Activated CD8-positive, alpha-beta T cell treated with anti-CD3 and anti-CD28 coated beads for 36 hours (primary cell): ENCODE data around the gene KCNJ6. TPM values are rescaled to one million over a fixed set of nuclear protein-coding genes. Genes with fewer than 3 reads are reported as not detected.
"Not testable (repeated sequence)": the region's sequence is repeated elsewhere in the genome, so short reads cannot be mapped to it uniquely, and the experiment has no call there.

Experiments
- ATAC-seq: fragments of 200-7000 bp; cut with Tn5 transposase; one replicate; pipeline ENCODE4 v1.10.0; 2021; ENCODE audit warnings: mild to moderate bottlenecking, moderate library complexity
- CTCF ChIA-PET: fragments of 350-600 bp; sonication (Branson Sonifier 250); formaldehyde crosslinking; loops from one replicate; lab custom pipeline; 2021; ENCODE audit warnings: antibody characterized with exemption; lab: Charles Lee
- POLR2A ChIA-PET: fragments of 350-600 bp; sonication (Branson Sonifier 250); formaldehyde crosslinking; loops from one replicate; lab custom pipeline; 2021; ENCODE audit warnings: antibody characterized with exemption; lab: Charles Lee
- DNase-seq: peaks from one replicate; pipeline ENCODE4 v3.0.0-alpha.2; 2020
- H3K27ac Mint-ChIP-seq: one replicate; pipeline ENCODE4 v1.8.0; 2021; ENCODE audit warnings: mild to moderate bottlenecking, mixed read lengths
- H3K27me3 Mint-ChIP-seq: one replicate; pipeline ENCODE4 v1.8.0; 2021; ENCODE audit warnings: mixed read lengths
- H3K36me3 Mint-ChIP-seq: one replicate; pipeline ENCODE4 v1.8.0; 2021; ENCODE audit warnings: low read depth, mixed read lengths
- H3K4me1 Mint-ChIP-seq: one replicate; pipeline ENCODE4 v1.8.0; 2021; ENCODE audit warnings: low read depth, mixed read lengths
- H3K4me3 Mint-ChIP-seq: one replicate; pipeline ENCODE4 v1.8.0; 2021; ENCODE audit warnings: mild to moderate bottlenecking, moderate library complexity, mixed read lengths
- H3K9me3 Mint-ChIP-seq: one replicate; pipeline ENCODE4 v1.8.0; 2021; ENCODE audit warnings: mixed read lengths
- intact Hi-C: fragments of 100-400 bp; cut with micrococcal nuclease; formaldehyde crosslinking; loops from one replicate; pipeline ENCODE4 v1.10.0; 2022
- total RNA-seq, 2 experiments: library from RNA; stranded (reverse); gene quantifications; one replicate each; pipeline ENCODE4 v1.2.3, GENCODE V29; 2021
- TF ChIP-seq, protein P1 (sequence below): fragments of 200-600 bp; IDR thresholded peaks from one replicate; pipeline ENCODE4 v1.8.0; 2022; ENCODE audit warnings: antibody characterized with exemption, mild to moderate bottlenecking

KCNJ6 gene
- total RNA-seq, 2 experiments from 2014 or later = not detected

DNA sequence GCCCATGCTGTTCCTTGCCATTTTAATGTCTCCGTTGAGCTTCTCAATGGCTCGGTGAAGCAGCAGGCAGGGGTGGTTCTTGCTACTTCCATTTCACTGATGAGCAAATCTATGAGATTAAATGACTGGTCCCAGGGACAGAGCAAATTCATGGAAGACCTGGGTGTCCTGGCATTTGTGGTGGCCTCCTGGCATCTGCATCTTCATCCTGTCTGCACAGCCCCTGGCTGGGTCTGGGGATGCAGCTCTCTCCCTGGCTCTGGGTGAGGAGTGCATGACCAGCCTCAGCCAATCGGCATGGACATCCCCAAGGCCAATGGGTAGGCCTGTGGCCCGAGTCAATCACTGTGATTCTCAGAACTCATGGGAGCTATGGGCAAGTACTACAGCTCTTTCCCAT, 261.7 kb downstream of the KCNJ6 start:
- ATAC-seq (no peak), DNase-seq (no peak)
- no peak overlapping the region for H3K27ac Mint-ChIP-seq
- H3K36me3 Mint-ChIP-seq = no peaks in the 10 kb centered on the region
- peaks cover 8% of the 10 kb centered on the region for H3K27me3 Mint-ChIP-seq
- H3K4me3 Mint-ChIP-seq = no peak overlapping the region
- no peaks in the 10 kb centered on the region for H3K9me3 Mint-ChIP-seq
- ChIA-PET CTCF (interaction anchor here (1.1 kb wide), 1 partner anchor 57 kb away, joined by 4 read pairs; no protein-coding TSS in a partner anchor), POLR2A (no interaction called here)
- peaks cover 4% of the 10 kb centered on the region for H3K4me1 Mint-ChIP-seq
- TF ChIP-seq, protein P1, sequence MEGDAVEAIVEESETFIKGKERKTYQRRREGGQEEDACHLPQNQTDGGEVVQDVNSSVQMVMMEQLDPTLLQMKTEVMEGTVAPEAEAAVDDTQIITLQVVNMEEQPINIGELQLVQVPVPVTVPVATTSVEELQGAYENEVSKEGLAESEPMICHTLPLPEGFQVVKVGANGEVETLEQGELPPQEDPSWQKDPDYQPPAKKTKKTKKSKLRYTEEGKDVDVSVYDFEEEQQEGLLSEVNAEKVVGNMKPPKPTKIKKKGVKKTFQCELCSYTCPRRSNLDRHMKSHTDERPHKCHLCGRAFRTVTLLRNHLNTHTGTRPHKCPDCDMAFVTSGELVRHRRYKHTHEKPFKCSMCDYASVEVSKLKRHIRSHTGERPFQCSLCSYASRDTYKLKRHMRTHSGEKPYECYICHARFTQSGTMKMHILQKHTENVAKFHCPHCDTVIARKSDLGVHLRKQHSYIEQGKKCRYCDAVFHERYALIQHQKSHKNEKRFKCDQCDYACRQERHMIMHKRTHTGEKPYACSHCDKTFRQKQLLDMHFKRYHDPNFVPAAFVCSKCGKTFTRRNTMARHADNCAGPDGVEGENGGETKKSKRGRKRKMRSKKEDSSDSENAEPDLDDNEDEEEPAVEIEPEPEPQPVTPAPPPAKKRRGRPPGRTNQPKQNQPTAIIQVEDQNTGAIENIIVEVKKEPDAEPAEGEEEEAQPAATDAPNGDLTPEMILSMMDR = no peak
- intact Hi-C loops = no loop called here

DNA sequence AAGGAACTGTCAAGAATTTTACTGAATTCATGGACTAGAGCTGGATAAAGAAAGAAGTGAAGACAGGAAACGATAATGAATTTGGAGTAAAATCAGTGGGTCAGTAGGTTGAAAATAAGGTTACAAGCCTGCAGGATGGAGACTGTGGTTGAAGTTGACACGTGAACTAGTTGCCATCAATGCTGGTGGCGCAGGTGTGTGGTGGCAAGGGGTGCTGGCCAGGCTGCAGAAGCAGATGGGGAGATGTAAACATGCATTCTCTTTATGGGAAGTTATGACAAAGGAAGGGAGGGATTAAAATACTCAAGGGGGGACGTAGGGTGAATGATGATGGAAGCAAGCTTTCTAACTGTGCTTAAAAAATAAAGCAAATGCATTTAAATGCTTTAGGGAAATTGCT, 263.1 kb downstream of the KCNJ6 start:
- no peaks in the 10 kb centered on the region for H3K4me1 Mint-ChIP-seq
- no peak overlapping the region for H3K4me3 Mint-ChIP-seq
- TF ChIP-seq, protein P1 = no peak
- CTCF ChIA-PET = no interaction called here
- H3K27me3 Mint-ChIP-seq = peaks cover 5% of the 10 kb centered on the region
- no peaks in the 10 kb centered on the region for H3K36me3 Mint-ChIP-seq
- no peak for ATAC-seq
- H3K27ac Mint-ChIP-seq = no peak overlapping the region
- POLR2A ChIA-PET = no interaction called here
- intact Hi-C loops = no loop called here
- no peak for DNase-seq
- no peaks in the 10 kb centered on the region for H3K9me3 Mint-ChIP-seq

DNA sequence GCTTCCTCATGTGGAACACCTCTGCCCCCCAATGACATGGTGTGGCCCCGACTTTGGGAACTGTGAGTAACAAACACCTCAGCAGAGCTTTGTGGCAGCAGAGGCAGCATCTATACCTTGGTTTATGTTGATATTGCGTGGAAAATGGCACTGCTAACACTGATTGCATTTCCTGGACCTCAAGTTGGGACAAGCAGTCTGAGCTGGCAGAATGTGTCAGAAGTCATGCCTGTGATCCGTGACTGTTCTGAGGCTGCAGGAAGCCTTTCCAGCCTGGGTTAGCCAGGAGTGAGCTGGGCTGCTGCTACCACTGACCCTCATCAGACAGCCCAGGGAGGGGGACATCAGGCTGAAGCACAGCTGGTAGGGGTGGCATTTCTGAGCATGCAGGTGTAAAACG, 268.5 kb downstream of the KCNJ6 start:
- ATAC-seq (no peak), DNase-seq (no peak)
- intact Hi-C loops = no loop called here
- POLR2A ChIA-PET = no interaction called here
- Mint-ChIP-seq H3K4me1 (no peaks in the 10 kb centered on the region), H3K9me3 (no peaks in the 10 kb centered on the region), H3K4me3 (no peak overlapping the region), H3K27me3 (peaks cover 19% of the 10 kb centered on the region), H3K27ac (no peak overlapping the region), H3K36me3 (no peaks in the 10 kb centered on the region)
- TF ChIP-seq, protein P1 = no peak
- CTCF ChIA-PET = interaction anchor here (0.8 to 1.6 kb wide), 4 partner anchors 27 to 184 kb away, joined by 3 to 7 read pairs (median 4); no protein-coding TSS in a partner anchor

DNA sequence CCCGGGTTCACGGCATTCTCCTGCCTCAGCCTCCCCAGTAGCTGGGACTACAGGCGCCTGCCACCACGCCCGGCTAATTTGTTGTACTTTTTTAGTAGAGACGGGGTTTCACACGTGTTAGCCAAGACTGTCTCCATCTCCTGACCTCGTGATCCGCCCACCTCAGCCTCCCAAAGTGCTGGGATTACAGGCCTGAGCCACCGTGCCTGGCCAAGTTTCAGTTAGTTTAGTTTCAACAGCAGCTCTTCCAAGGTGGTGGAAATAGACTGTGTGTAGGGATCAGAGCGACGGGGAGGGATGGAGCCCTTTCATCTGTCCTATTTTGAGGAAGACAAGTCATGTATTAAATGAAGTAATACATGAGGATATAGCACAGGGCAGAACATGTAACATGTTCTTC, 269.5 kb downstream of the KCNJ6 start:
- H3K9me3 Mint-ChIP-seq, H3K27ac Mint-ChIP-seq, POLR2A ChIA-PET, H3K36me3 Mint-ChIP-seq, intact Hi-C loops, H3K4me1 Mint-ChIP-seq, H3K4me3 Mint-ChIP-seq, ATAC-seq, DNase-seq: not testable (repeated sequence)
- CTCF ChIA-PET = interaction anchor here (1.2 to 1.6 kb wide), 3 partner anchors 28 to 183 kb away, joined by 4 to 7 read pairs (median 4); no protein-coding TSS in a partner anchor
- H3K27me3 Mint-ChIP-seq = peaks cover 25% of the 10 kb centered on the region

DNA sequence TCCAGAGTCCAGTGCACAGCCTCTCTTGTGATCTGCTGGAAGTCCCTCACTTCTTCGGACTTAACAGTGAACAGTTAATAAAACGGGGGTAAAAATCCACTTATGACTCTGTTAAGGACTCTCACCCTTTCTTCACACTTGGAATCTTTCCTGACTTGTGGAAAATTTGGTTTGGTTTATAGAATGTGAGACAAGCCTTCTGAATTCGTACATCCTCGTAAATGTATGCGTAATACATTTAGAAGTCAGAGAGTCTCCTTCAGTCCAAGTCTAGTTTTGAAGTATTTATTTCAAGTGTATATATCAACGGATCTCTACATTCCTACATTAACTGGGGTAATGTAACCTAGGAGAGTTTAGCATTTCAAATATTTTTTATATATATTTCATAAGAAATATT, 270.4 kb downstream of the KCNJ6 start:
- TF ChIP-seq, protein P1 = no peak
- peaks cover 31% of the 10 kb centered on the region for H3K27me3 Mint-ChIP-seq
- ChIA-PET CTCF (no interaction called here), POLR2A (no interaction called here)
- no peaks in the 10 kb centered on the region for H3K4me1 Mint-ChIP-seq
- ATAC-seq (no peak), DNase-seq (no peak)
- no peak overlapping the region for H3K4me3 Mint-ChIP-seq
- H3K36me3 Mint-ChIP-seq = no peaks in the 10 kb centered on the region
- intact Hi-C loops = no loop called here
- no peak overlapping the region for H3K27ac Mint-ChIP-seq
- no peaks in the 10 kb centered on the region for H3K9me3 Mint-ChIP-seq
